Body of pancreas (tissue), 4 donors: Measurements from ENCODE around the gene C10orf53.

Experiments used
- CTCF ChIP-seq, 7 experiments: fragments of 450-650 bp in 4 of 7; fragments of 200-600 bp in 3 of 7; sonication (generic) in 3 of 7; IDR thresholded peaks; one replicate each; pipeline ENCODE4 v1.5.1; 2016 to 2019; ENCODE audit warnings: antibody characterized with exemption in 7 of 7
- POLR2A ChIP-seq, 3 donors: fragments of 450-650 bp; IDR thresholded peaks; one replicate each; pipeline ENCODE4 v1.6.1; 2016; ENCODE audit warnings: antibody characterized with exemption in 3 of 3, mild to moderate bottlenecking in 2 of 3

DNA sequence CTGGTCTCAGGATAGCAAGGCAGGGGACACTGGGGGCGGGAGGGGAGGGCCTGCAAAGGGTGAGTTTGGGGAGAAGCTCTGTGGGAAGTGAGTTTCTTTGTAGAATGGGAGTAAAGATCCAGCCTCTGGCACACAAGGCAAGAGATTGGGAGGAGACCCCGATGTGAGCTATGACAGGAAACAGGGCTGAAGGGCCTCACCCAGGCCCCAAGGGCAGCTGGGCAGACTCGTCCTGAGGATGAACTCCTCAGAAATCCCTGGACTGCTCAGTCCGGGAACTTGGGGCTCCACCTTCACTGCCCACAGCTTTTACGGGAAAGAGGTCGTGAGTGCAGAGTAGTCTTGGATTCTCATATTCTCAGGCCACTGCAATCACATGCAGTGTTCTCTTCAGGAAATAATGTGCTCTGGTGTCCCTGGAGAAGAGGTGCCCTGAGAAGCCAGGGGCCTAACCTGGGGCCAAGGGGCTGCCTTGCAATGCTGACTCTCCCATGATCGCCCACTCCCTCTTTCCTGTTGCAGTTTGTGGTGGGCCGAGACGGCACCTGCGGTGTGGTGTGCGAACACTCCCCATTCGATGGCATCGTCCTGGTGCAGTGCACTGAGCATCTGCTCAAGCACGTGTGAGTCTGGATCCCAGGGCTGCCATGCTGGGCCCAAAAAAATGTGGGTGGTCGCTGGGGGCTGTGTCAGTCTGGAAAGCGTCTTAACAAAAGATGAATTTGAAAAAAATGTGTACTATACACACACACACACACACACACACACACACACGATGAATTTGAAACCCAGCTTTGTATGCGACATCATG, 31.3 kb upstream of the C10orf53 start:
- no peak for TF ChIP-seq POLR2A (IDR thresholded peaks at IDR 0.05)
- no peak for TF ChIP-seq CTCF (IDR thresholded peaks at IDR 0.05)
